GM23338 (cell line): ENCODE measurements around the gene HCN1. TPM values are rescaled to one million over a fixed set of nuclear protein-coding genes. Genes with fewer than 3 reads are reported as not detected.

Experiments
- ATAC-seq: fragments of 200-7000 bp; cut with Tn5 transposase; 3 replicates; pipeline ENCODE4 v1.9.1; 2020
- DNase-seq: peaks from one replicate; pipeline ENCODE4 v3.0.0-alpha.2; 2015; ENCODE audit warnings: low spot score
- H2AFZ ChIP-seq: fragments of 200-600 bp; sonication (generic); 2 replicates; pipeline ENCODE4 v1.8.0; 2016; ENCODE audit warnings: antibody characterized with exemption, mild to moderate bottlenecking, moderate library complexity
- H3F3A ChIP-seq: fragments of 200-600 bp; sonication (generic); replicated peaks from 2 replicates; pipeline ENCODE4 v1.8.0; 2017; ENCODE audit warnings: antibody characterized with exemption, mixed run types, low read depth
- H3K27ac ChIP-seq: fragments of 200-600 bp; sonication (generic); 2 replicates; pipeline ENCODE4 v1.6.1; 2016; ENCODE audit warnings: low read depth
- H3K27me3 ChIP-seq: fragments of 200-600 bp; sonication (generic); 2 replicates; pipeline ENCODE4 v1.8.0; 2016; ENCODE audit warnings: mild to moderate bottlenecking, mixed run types, moderate library complexity; ENCODE audit not compliant: insufficient read depth
- H3K36me3 ChIP-seq: fragments of 200-600 bp; sonication (generic); 2 replicates; pipeline ENCODE4 v1.8.0; 2016; ENCODE audit warnings: mild to moderate bottlenecking; ENCODE audit not compliant: insufficient read depth
- H3K4me1 ChIP-seq: fragments of 200-600 bp; sonication (generic); 2 replicates; pipeline ENCODE4 v1.8.0; 2016; ENCODE audit warnings: mild to moderate bottlenecking, moderate library complexity; ENCODE audit not compliant: insufficient read depth
- H3K4me2 ChIP-seq: fragments of 200-600 bp; sonication (generic); 2 replicates; pipeline ENCODE4 v1.7.1; 2017; ENCODE audit warnings: mixed run types
- H3K4me3 ChIP-seq: fragments of 200-600 bp; sonication (generic); 2 replicates; pipeline ENCODE4 v1.6.1; 2016; ENCODE audit warnings: mixed run types
- H3K79me2 ChIP-seq: fragments of 200-600 bp; sonication (generic); replicated peaks from 2 replicates; pipeline ENCODE4 v1.8.0; 2017; ENCODE audit warnings: mild to moderate bottlenecking; ENCODE audit not compliant: insufficient read depth
- H3K9me2 ChIP-seq: fragments of 200-600 bp; sonication (generic); 2 replicates; pipeline ENCODE4 v1.8.0; 2017; ENCODE audit not compliant: insufficient read depth
- H4K20me1 ChIP-seq: fragments of 200-600 bp; sonication (generic); replicated peaks from 2 replicates; pipeline ENCODE4 v1.8.0; 2017; ENCODE audit warnings: mild to moderate bottlenecking; ENCODE audit not compliant: insufficient read depth
- H3K27ac Mint-ChIP-seq: 2 replicates; pipeline ENCODE4 v1.8.0; 2020; ENCODE audit warnings: inconsistent platforms, mild to moderate bottlenecking, moderate library complexity, mixed read lengths
- H3K27me3 Mint-ChIP-seq: 3 replicates; pipeline ENCODE4 v1.8.0; 2022; ENCODE audit warnings: low read depth, mild to moderate bottlenecking, moderate library complexity, mixed read lengths, inconsistent platforms; ENCODE audit not compliant: insufficient read depth, poor library complexity
- H3K36me3 Mint-ChIP-seq: 3 replicates; pipeline ENCODE4 v1.8.0; 2021; ENCODE audit warnings: low read depth, mild to moderate bottlenecking, inconsistent platforms, moderate library complexity, mixed read lengths
- H3K4me1 Mint-ChIP-seq: 3 replicates; pipeline ENCODE4 v1.8.0; 2020; ENCODE audit warnings: mild to moderate bottlenecking, inconsistent platforms, mixed read lengths
- H3K4me3 Mint-ChIP-seq: 3 replicates; pipeline ENCODE4 v1.8.0; 2021; ENCODE audit warnings: moderate library complexity, mild to moderate bottlenecking, inconsistent platforms, mixed read lengths
- H3K9me3 Mint-ChIP-seq: 3 replicates; pipeline ENCODE4 v1.8.0; 2020; ENCODE audit warnings: moderate library complexity, mild to moderate bottlenecking, inconsistent platforms, mixed read lengths
- CREB1 ChIP-seq: fragments of 250-450 bp; sonication (Bioruptor Pico); IDR thresholded peaks from 2 replicates; pipeline ENCODE4 v1.5.0; 2020; ENCODE audit warnings: low read depth, mild to moderate bottlenecking, moderate library complexity
- EZH2 ChIP-seq: fragments of 200-600 bp; sonication (generic); IDR thresholded peaks from one replicate; pipeline ENCODE4 v1.8.0; 2017; ENCODE audit warnings: antibody characterized with exemption, mild to moderate bottlenecking, low read depth; ENCODE audit not compliant: unreplicated experiment
- EZH2phosphoT487 ChIP-seq: fragments of 200-600 bp; sonication (generic); IDR thresholded peaks from one replicate; pipeline ENCODE4 v1.8.1; 2018; ENCODE audit warnings: antibody characterized with exemption; ENCODE audit not compliant: unreplicated experiment
- JUNB ChIP-seq: IDR thresholded peaks from one replicate; pipeline ENCODE4 v1.6.1; 2016; ENCODE audit warnings: antibody characterized with exemption; ENCODE audit not compliant: unreplicated experiment
- NANOG ChIP-seq: IDR thresholded peaks from 2 replicates; pipeline ENCODE4 v1.6.1; 2016; ENCODE audit warnings: antibody characterized with exemption, borderline replicate concordance
- STAT1 ChIP-seq: IDR thresholded peaks from one replicate; pipeline ENCODE4 v1.6.1; 2016; ENCODE audit warnings: antibody characterized with exemption; ENCODE audit not compliant: unreplicated experiment
- ZNF114 ChIP-seq: fragments of 250-450 bp; sonication (Bioruptor Pico); IDR thresholded peaks from 2 replicates; pipeline ENCODE4 v1.5.0; 2020; ENCODE audit warnings: mild to moderate bottlenecking, moderate library complexity
- ZNF331 ChIP-seq: fragments of 250-450 bp; sonication (Bioruptor Pico); IDR thresholded peaks from 2 replicates; pipeline ENCODE4 v1.5.0; 2020; ENCODE audit warnings: low read depth, mild to moderate bottlenecking, moderate library complexity
- ZNF462 ChIP-seq: fragments of 250-450 bp; sonication (Bioruptor Pico); IDR thresholded peaks from 2 replicates; pipeline ENCODE4 v1.5.0; 2020; ENCODE audit warnings: mild to moderate bottlenecking, moderate library complexity
- polyA plus RNA-seq: library from polyadenylated mRNA; unstranded; fragments of >200 nt; fragmentation: Nextera tagmentation; extraction: Ambion mirVana; gene quantifications from 2 replicates; pipeline ENCODE4 v1.2.1, GENCODE V29; 2016
- total RNA-seq: library from RNA; depleted of rRNA; stranded (reverse); fragments of >200 nt; shearing (Covaris generic); gene quantifications from 2 replicates; pipeline ENCODE4 v1.2.3, GENCODE V29; 2014

Gene HCN1
- total and polyA plus RNA-seq, 2 experiments from 2014 or later, result 2.8 to 6.9 TPM

- DNase-seq (peak; percentile 53), ATAC-seq (no peak)
- Histone ChIP-seq H3K79me2 (no peaks in the 10 kb centered on the region), H2AFZ (no peak overlapping the region), H3K27ac (no peak overlapping the region), H3K9me2 (no peaks in the 10 kb centered on the region), H4K20me1 (no peaks in the 10 kb centered on the region), H3K4me1 (0 out of 2 replicates have a peak, but pooled peaks cover 3% of the 10 kb centered on the region), H3K4me3 (no peak overlapping the region), H3K4me2 (peak overlapping the region; percentile 61; the same call in 1 of the 2 replicates), H3F3A (no peaks in the 10 kb centered on the region), H3K36me3 (no peaks in the 10 kb centered on the region), H3K27me3 (no peaks in the 10 kb centered on the region)
- no peaks in the 10 kb centered on the region for H3K36me3 Mint-ChIP-seq
- TF ChIP-seq ZNF462 (no peak), EZH2phosphoT487 (no peak), ZNF114 (CRISPR knock-in tag) (no peak), ZNF331 (CRISPR knock-in tag) (no peak), STAT1 (no peak), EZH2 (no peak), JUNB (no peak), CREB1 (CRISPR knock-in tag) (no peak), NANOG (no peak)
- H3K27me3 Mint-ChIP-seq, result peaks cover 5% of the 10 kb centered on the region
- no peak overlapping the region for H3K4me3 Mint-ChIP-seq
- peak overlapping the region; percentile 83 for H3K27ac Mint-ChIP-seq
- peaks cover 9% of the 10 kb centered on the region for H3K4me1 Mint-ChIP-seq
- no peaks in the 10 kb centered on the region for H3K9me3 Mint-ChIP-seq
Observed at GRCh38 chr5:45402804-45403455, 293.2 kb downstream of the HCN1 start.
